SK-N-SH (cell line): ENCODE data around the gene FLAD1. TPM values are rescaled to one million over a fixed set of nuclear protein-coding genes. Genes with fewer than 3 reads are reported as not detected.

Experiments
- CTCF ChIA-PET: fragments of 300-600, 350-600 bp; formaldehyde crosslinking; extraction: SDS; loops from one replicate; lab custom pipeline; 2021; lab: Yijun Ruan, JAX
- POLR2A ChIA-PET: fragments of 350-600 bp; sonication (Branson Sonifier 250); formaldehyde crosslinking; extraction: SDS; loops from one replicate; lab custom pipeline; 2020; ENCODE audit warnings: antibody characterized with exemption, inconsistent platforms; lab: Yijun Ruan, JAX
- DNase-seq: peaks from one replicate; pipeline ENCODE4 v3.0.0; 2012
- H2AFZ ChIP-seq: fragments of 200-600 bp; sonication (generic); 2 replicates; pipeline ENCODE4 v1.8.1; 2016; ENCODE audit warnings: antibody characterized with exemption, mild to moderate bottlenecking, low read depth
- H3F3A ChIP-seq: fragments of 200-600 bp; sonication (generic); replicated peaks from 2 replicates; pipeline ENCODE3; 2016; ENCODE audit warnings: antibody characterized with exemption, mild to moderate bottlenecking; ENCODE audit not compliant: insufficient read depth
- H3K27ac ChIP-seq, 2 experiments: fragments of 200-500 bp in 1 of 2; fragments of 200-600 bp in 1 of 2; sonication (Bioruptor generic) in 1 of 2; sonication (generic), shearing (Covaris generic) in 1 of 2; 2 replicates each; pipeline versions ENCODE4 v1.5.1 to v1.6.1; 2014 to 2016; ENCODE audit warnings: low read depth in 2 of 2, inconsistent platforms in 1 of 2, low read length in 1 of 2, mild to moderate bottlenecking in 1 of 2, mixed read lengths in 1 of 2
- H3K27me3 ChIP-seq: fragments of 200-600 bp; sonication (generic), shearing (Covaris generic); 2 replicates; pipeline ENCODE4 v1.6.1; 2016; ENCODE audit warnings: mixed run types; ENCODE audit not compliant: insufficient read depth
- H3K36me3 ChIP-seq, 2 experiments: fragments of 200-500 bp in 1 of 2; fragments of 200-600 bp in 1 of 2; sonication (Bioruptor generic) in 1 of 2; sonication (generic) in 1 of 2; replicated peaks in 1 of 2; 2 replicates each; pipeline versions ENCODE3 to v1.5.1; 2014 to 2016; ENCODE audit warnings: low read length in 1 of 2, mild to moderate bottlenecking in 1 of 2; ENCODE audit not compliant: insufficient read depth in 2 of 2, control insufficient read depth in 1 of 2
- H3K4me1 ChIP-seq, 2 experiments: fragments of 200-500 bp in 1 of 2; fragments of 200-600 bp in 1 of 2; sonication (Bioruptor generic) in 1 of 2; sonication (generic), shearing (Covaris generic) in 1 of 2; 2 replicates each; pipeline versions ENCODE4 v1.5.1 to v1.6.1; 2014 to 2016; ENCODE audit warnings: low read depth in 1 of 2, low read length in 1 of 2, mixed run types in 1 of 2; ENCODE audit not compliant: insufficient read depth in 2 of 2, control insufficient read depth in 1 of 2
- H3K4me2 ChIP-seq: fragments of 200-600 bp; sonication (generic), shearing (Covaris generic); 2 replicates; pipeline ENCODE4 v1.6.1; 2017; ENCODE audit warnings: mixed run types
- H3K4me3 ChIP-seq, 2 experiments: fragments of 200-500 bp in 1 of 2; fragments of 200-600 bp in 1 of 2; sonication (Bioruptor generic) in 1 of 2; sonication (generic), shearing (Covaris generic) in 1 of 2; 2 replicates each; pipeline versions ENCODE4 v1.5.1 to v1.8.1; 2014 to 2016; ENCODE audit warnings: low read depth in 2 of 2, inconsistent platforms in 1 of 2, low read length in 1 of 2, mild to moderate bottlenecking in 1 of 2, mixed read lengths in 1 of 2, moderate library complexity in 1 of 2
- H3K79me2 ChIP-seq: fragments of 200-600 bp; sonication (generic); 2 replicates; pipeline ENCODE4 v1.8.1; 2017; ENCODE audit warnings: mild to moderate bottlenecking; ENCODE audit not compliant: insufficient read depth
- H3K9ac ChIP-seq: fragments of 200-600 bp; sonication (generic); 2 replicates; pipeline ENCODE4 v1.6.1; 2017; ENCODE audit warnings: mixed run types
- H3K9me2 ChIP-seq: fragments of 200-600 bp; sonication (generic); 2 replicates; pipeline ENCODE4 v1.6.1; 2017; ENCODE audit warnings: mixed run types
- H3K9me3 ChIP-seq: fragments of 200-600 bp; sonication (generic); 2 replicates; pipeline ENCODE4 v1.6.1; 2017; ENCODE audit warnings: mixed run types, mild to moderate bottlenecking, moderate library complexity
- H4K20me1 ChIP-seq: fragments of 200-600 bp; sonication (generic); 2 replicates; pipeline ENCODE4 v1.6.1; 2017; ENCODE audit warnings: mild to moderate bottlenecking, mixed run types; ENCODE audit not compliant: insufficient read depth
- CHD2 ChIP-seq: fragments of 150-350 bp; IDR thresholded peaks from 2 replicates; pipeline ENCODE4 v1.6.1; 2018; ENCODE audit warnings: low read length; ENCODE audit not compliant: partially characterized antibody
- CTCF ChIP-seq: fragments of 200-600 bp; sonication (generic); IDR thresholded peaks from 2 replicates; pipeline ENCODE4 v1.6.1; 2017; ENCODE audit warnings: antibody characterized with exemption, mild to moderate bottlenecking, moderate library complexity
- FOSL2 ChIP-seq: IDR thresholded peaks from 2 replicates; pipeline ENCODE4 v1.4.0; 2012; ENCODE audit warnings: low read depth, mild to moderate bottlenecking, moderate library complexity, borderline replicate concordance
- GABPA ChIP-seq: IDR thresholded peaks from 2 replicates; pipeline ENCODE4 v1.4.0; 2012; ENCODE audit warnings: low read depth, mild to moderate bottlenecking
- GATA2 ChIP-seq: sonication (generic); formaldehyde crosslinking; IDR thresholded peaks from 2 replicates; pipeline ENCODE4 v1.5.0; 2020; ENCODE audit warnings: mild to moderate bottlenecking, missing genetic modification reagents
- IRF3 ChIP-seq: fragments of 150-350 bp; IDR thresholded peaks from 2 replicates; pipeline ENCODE4 v1.6.1; 2016; ENCODE audit warnings: mild to moderate bottlenecking, low read depth, low read length
- JUND ChIP-seq: IDR thresholded peaks from 2 replicates; pipeline ENCODE4 v1.4.0; 2012
- MEF2A ChIP-seq: IDR thresholded peaks from 2 replicates; pipeline ENCODE4 v1.4.0; 2012; ENCODE audit warnings: low read depth, borderline replicate concordance
- NFIC ChIP-seq: IDR thresholded peaks from 2 replicates; pipeline ENCODE4 v1.4.0; 2012; ENCODE audit warnings: borderline replicate concordance
- POLR2AphosphoS5 ChIP-seq: IDR thresholded peaks from 2 replicates; pipeline ENCODE4 v1.6.1; 2012; ENCODE audit warnings: low read depth, low read length
- RAD21 ChIP-seq: IDR thresholded peaks from 2 replicates; pipeline ENCODE4 v1.6.1; 2012; ENCODE audit warnings: mild to moderate bottlenecking, low read length
- RXRA ChIP-seq: IDR thresholded peaks from 2 replicates; pipeline ENCODE4 v1.4.0; 2012; ENCODE audit warnings: low read depth, mild to moderate bottlenecking, borderline replicate concordance
- SMC3 ChIP-seq: IDR thresholded peaks from 2 replicates; pipeline ENCODE4 v1.6.1; 2012; ENCODE audit warnings: low read depth, low read length, improper control_type of control experiment
- TCF12 ChIP-seq: IDR thresholded peaks from 2 replicates; pipeline ENCODE4 v1.4.0; 2012
- USF1 ChIP-seq: IDR thresholded peaks from 2 replicates; pipeline ENCODE4 v1.4.0; 2012; ENCODE audit warnings: low read depth, borderline replicate concordance
- WGBS: methylation state at CpG from one replicate; pipeline ENCODE4 v1.1.6; 2017; ENCODE audit warnings: low lambda C conversion rate; 5-methylcytosine and 5-hydroxymethylcytosine counted together
- polyA plus RNA-seq, 3 experiments: library from polyadenylated mRNA; depleted of rRNA; stranded (reverse); fragments of >200 nt; gene quantifications; 2 replicates each; pipeline ENCODE4 v1.2.3, GENCODE V29; 2012
- TF ChIP-seq, protein P1 (sequence below): IDR thresholded peaks from 2 replicates; pipeline ENCODE4 v1.4.0; 2012; ENCODE audit warnings: low read depth, borderline replicate concordance

FLAD1 gene
- polyA plus RNA-seq, 1 of the 3 experiments (the other 2 are of a cell fraction): 50.8 TPM

GRCh38 chr1:155038602-155039307, 55.6 kb downstream of the FLAD1 start (continued):
- TF ChIP-seq CHD2: no peak
- no peak for TF ChIP-seq TCF12

- no peaks in the 10 kb centered on the region for H3K9me2 ChIP-seq
- H3K27me3 ChIP-seq: no peaks in the 10 kb centered on the region
- TF ChIP-seq SMC3: no peak
- no peak for TF ChIP-seq RXRA
- no peak for TF ChIP-seq CTCF
- TF ChIP-seq USF1: no peak
- no peak for TF ChIP-seq RAD21
- no peak for TF ChIP-seq NFIC
- no peak for TF ChIP-seq POLR2AphosphoS5
- no peak for TF ChIP-seq MEF2A
- TF ChIP-seq FOSL2: no peak
- TF ChIP-seq, protein P1, sequence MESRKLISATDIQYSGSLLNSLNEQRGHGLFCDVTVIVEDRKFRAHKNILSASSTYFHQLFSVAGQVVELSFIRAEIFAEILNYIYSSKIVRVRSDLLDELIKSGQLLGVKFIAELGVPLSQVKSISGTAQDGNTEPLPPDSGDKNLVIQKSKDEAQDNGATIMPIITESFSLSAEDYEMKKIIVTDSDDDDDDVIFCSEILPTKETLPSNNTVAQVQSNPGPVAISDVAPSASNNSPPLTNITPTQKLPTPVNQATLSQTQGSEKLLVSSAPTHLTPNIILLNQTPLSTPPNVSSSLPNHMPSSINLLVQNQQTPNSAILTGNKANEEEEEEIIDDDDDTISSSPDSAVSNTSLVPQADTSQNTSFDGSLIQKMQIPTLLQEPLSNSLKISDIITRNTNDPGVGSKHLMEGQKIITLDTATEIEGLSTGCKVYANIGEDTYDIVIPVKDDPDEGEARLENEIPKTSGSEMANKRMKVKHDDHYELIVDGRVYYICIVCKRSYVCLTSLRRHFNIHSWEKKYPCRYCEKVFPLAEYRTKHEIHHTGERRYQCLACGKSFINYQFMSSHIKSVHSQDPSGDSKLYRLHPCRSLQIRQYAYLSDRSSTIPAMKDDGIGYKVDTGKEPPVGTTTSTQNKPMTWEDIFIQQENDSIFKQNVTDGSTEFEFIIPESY: no peak
- no peak for TF ChIP-seq GABPA
- no peak for TF ChIP-seq CHD2
- TF ChIP-seq IRF3: no peak
- no peak for TF ChIP-seq JUND
- TF ChIP-seq GATA2: no peak
- ChIA-PET POLR2A (no interaction called here), CTCF (interaction anchor here (1.1 to 26.0 kb wide), 5 partner anchors 12 to 369 kb away, joined by 4 to 573 read pairs (median 5); partner anchors contain the start of genes ADAM15, EFNA3, EFNA4 and ZBTB7B)
- no peaks in the 10 kb centered on the region for H3F3A ChIP-seq
- H3K27ac ChIP-seq: no peak overlapping the region
- WGBS: 83% methylated on average over 3 of the region's 4 CpGs
- H3K36me3 ChIP-seq: no peaks in the 10 kb centered on the region
- H4K20me1 ChIP-seq: no peaks in the 10 kb centered on the region
- H3K4me1 ChIP-seq: no peaks in the 10 kb centered on the region
- no peak overlapping the region for H3K4me2 ChIP-seq
- H3K4me3 ChIP-seq: no peak overlapping the region
- no peak for DNase-seq
- H3K9ac ChIP-seq: no peak overlapping the region
- H3K79me2 ChIP-seq: no peaks in the 10 kb centered on the region
- H2AFZ ChIP-seq: no peak overlapping the region
- H3K9me3 ChIP-seq: no peaks in the 10 kb centered on the region
These were observed 56.1 kb downstream of the FLAD1 start for GRCh38 chr1:155039308-155039669.
